NCI-H2227 (cell line): ENCODE data around the gene MUC5B.

Experiments
- DNase-seq: peaks from one replicate; lab custom pipeline; 2025; ENCODE audit not compliant: unreplicated experiment; lab: John Stamatoyannopoulos, UW

The MUC5B gene

DNA sequence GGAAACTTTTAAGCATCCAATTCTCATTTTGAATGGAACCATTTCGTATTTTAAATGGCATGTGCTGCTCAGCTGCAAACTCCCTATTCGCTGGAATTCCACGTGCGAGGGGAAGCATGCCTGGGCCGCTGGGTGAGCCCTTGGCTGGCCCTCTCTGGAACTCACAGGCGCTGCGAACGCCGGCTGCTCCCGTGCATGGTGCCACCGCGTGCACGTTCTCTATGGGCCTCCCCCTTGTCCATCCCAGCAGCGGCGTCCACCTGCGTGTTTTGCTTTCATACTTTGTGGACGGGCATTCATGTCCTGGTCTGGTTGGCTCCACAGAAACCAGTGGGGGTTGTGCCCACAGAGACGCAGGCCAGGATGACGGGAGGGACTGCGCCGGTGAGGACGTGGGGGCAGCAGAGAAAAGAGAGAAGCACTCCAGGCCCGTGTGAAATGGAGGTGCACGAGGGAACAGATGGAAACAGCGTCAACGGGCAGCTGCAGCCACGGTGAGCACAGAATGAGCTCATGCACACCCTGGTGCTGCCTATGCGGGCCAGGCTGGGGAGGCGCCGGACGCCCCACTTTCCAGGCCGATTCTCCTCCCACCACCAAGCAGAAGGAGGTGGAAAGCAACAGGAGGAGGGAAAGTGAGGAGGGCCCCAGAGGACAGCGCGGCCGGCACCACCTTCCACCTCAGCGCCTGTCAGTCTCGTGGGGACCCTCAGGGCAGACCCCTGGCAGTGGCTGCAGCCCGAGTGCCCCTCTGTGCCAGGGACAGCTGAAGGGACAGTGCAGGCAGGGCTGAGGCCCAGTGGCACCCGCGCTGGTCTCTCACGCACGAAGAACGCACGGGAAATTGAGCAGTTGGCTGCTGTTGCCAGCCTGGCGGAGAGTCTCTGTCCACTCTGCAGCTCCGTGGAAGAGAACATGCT lies 57.5 kb downstream of the MUC5B start:
- DNase-seq: no peak

GRCh38 chr11:1281326-1281973 lies 58.6 kb downstream of the MUC5B start:
- DNase-seq: no peak

- DNase-seq: no peak
Observed at GRCh38 chr11:1281974-1282365, 59.1 kb downstream of the MUC5B start.

DNA sequence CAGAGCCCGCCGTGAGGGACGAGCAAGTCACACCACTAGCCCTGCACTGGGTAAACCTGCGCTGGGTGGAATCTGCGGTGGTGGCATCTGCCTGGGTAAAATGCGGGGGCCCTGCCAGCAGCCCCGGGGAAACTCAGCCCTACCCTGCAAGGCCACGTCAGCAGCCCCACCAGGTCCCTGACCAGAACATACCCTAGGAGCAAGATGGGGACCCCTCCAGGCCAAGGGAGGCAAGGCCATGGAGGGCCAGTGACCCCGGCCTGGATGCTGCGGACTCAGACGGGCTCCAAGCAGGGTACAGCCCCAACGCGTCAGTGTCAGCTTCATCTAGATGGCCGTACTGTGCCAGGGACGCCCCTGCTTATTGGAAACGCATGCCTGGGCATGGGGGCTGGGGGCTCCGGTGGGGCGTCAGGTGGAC lies 60.2 kb downstream of the MUC5B start:
- no peak for DNase-seq

GRCh38 chr11:1283906-1284305 lies 61.0 kb downstream of the MUC5B start:
- DNase-seq: no peak

GRCh38 chr11:1285316-1285744 lies 62.5 kb downstream of the MUC5B start:
- DNase-seq: no peak

DNA sequence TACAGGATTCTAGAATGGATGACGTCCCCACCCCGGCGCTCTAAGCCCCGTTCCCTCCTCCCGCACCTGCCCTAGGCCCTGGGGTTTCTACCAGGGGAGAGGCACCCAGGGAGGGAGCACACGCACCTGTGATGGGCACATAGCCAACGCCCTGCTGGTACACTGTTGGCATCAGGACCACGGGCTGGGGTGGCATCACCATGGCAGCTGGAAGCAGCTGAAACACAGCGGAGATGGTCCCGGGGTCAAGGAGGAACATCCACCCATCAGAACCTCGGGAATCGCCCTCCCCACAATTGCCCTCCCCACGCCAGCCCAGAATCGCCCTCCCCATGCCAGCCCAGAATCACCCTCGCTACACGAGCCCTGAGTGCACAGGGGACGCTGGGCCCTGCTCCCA lies 63.0 kb downstream of the MUC5B start:
- DNase-seq: no peak

DNA sequence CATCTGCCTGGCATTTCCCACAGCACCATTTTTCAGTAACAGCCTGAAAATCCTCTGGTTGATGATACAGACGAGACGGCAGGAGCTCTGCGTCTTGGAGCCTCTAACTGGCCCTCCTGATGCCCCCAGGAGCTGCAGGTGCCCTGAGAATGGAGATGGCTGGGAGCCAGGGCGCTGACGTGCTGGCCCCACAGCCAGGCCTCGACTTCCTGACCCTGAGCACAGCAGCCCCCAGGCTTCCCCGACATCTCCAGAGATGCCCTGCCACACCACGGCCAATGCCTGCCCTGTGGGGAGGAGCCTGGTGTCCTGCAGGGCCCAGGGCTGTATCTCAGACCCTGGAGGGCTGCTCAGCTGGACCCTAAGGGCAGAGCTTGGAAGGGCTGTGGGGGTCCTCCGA lies 65.1 kb downstream of the MUC5B start:
- DNase-seq: no peak

DNA sequence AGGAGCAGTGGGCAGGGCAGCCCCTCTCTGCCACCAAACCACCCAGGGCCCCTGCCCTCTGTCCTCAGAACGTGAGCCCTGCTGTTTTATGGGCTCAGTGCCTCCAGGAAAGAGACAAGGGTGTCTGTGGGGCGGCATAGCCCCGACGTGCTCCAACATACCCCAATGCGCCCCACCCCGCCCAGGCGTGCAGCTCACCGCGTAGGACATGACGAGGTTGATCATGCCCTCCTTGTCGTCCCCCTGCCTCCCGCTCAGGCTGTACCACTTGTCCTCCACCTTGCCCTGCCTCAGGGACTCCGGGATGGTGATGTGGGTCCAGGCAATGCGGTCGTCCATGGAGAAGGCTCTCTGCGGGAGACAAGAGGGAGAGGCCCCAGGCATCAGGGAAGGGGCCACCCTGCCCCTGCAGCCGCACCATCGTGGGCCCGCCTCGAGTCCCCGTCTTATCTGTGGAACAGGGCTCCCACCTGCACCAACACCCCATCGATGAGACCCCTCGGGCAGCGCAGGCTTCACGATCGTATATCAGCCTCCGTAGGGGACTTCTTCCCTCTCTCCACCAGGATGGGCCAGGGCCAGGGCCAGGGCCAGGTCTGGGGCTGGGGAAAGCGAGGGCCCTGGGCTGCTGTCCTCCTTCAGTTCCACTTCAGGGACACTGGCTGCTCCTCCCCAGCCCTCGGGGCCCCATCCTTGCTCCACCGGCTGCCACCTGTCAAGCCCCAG lies 65.7 kb downstream of the MUC5B start:
- no peak for DNase-seq

DNA sequence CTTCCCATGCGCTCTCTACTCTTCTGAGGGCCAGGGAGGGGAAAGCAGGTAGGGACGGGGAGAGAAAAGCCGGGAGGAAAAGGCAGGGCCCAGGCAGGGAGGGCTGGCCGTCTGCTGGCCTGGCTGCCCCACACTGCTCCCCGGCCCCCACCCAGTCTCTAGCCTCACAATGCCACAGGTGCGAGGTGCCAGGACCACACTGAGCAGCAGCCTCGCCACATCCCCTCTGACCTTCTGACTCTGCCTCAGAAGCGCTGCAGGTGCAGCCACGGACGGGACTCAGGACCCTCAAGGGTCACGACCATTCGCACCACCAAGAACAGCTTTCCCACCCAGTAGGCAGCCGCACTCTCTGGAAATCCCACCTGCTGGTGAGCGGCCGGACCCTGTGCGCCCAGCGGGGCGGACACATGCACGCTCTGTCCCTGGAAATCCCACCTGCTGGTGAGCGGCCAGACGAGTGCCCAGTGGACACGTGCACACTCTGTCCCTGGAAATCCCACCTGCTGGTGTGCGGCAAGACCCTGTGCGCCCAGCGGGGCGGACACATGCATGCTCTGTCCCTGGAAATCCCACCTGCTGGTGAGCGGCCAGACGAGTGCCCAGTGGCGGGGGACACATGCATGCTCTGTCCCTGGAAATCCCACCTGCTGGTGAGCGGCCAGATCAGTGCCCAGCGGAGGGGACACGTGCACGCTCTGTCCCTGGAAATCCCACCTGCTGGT lies 66.5 kb downstream of the MUC5B start:
- no peak for DNase-seq

GRCh38 chr11:1290052-1291040 lies 67.5 kb downstream of the MUC5B start:
- no peak for DNase-seq

DNA sequence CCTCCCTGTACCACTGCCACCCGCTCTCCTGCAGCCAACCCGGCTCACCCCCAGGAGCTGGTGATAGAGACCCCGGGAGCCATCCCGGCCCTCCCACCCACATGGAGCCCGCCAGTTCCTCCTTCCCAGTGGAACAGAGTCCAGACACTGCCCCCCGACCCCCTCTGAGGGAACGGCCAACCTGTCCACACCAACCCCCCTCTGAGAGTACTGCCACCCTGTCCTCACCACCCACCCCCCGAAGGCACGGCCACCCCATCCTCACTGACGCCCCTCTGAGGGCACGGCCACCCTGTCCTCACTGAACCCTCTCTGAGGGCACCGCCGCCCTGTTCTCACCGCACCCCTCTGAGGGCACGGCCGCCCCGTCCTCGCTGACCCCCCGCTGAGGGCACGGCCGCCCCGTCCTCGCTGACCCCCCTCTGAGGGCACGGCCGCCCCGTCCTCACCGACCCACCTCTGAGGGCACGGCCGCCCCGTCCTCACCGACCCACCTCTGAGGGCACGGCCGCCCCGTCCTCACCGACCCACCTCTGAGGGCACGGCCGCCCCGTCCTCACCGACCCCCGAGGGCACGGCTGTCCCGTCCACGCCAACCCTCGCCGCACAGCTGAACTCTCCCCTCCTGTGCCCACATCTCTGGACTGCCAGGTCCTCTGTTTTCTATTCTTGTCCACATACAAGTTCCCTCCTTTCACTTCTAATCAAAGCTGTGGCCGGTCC lies 68.6 kb downstream of the MUC5B start:
- DNase-seq: no peak

GRCh38 chr11:1292018-1292643 lies 69.3 kb downstream of the MUC5B start:
- DNase-seq: no peak

DNA sequence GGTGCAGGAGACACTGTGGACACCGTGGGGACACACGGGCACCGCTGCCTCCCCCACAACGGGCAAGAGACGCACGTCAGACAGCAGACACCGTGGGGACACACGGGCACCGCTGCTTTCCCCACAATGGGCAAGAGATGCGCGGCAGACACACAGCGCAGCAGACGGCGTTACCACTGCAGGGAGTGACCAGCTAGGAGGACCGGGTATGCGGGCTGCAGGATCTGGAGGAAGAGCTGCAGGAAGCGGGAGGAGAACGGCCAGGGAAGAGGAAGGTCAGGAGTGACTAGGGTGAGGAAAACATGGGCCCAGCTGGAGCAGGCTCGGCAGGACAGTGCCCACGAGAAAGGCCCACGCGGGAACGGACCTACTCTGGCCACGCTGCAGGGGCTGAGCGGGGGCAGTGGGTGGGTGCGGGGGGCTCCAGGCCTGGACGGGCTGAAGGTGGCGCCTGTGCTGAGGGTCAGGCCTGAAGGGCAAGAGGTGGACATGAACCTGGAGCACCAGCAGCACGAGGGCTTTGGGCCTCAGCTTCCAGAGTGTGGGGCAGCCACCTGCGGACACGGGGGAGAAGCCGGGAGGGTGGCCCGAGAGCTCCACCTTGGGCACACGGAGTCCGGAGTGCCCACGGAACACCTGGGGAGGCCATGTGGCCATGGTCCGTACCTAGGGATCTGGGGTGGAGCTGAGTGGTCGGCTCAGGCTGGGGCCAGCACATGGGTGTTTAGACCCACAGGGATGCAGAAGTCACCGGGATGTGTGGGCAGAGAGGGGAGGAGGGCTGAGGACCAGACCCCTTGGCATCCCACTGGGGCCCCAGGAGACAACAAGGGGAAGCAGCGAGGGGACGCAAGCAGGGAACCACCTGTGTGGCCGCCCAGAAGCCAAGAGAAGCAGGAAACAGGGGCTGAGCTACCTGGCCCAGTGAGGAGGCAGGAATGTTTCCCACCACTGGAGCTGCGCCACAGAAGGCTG lies 70.1 kb downstream of the MUC5B start:
- DNase-seq: no peak

GRCh38 chr11:1293619-1294015 lies 70.8 kb downstream of the MUC5B start:
- DNase-seq: no peak

- DNase-seq: no peak
Observed at GRCh38 chr11:1295086-1295485, 72.2 kb downstream of the MUC5B start.

DNA sequence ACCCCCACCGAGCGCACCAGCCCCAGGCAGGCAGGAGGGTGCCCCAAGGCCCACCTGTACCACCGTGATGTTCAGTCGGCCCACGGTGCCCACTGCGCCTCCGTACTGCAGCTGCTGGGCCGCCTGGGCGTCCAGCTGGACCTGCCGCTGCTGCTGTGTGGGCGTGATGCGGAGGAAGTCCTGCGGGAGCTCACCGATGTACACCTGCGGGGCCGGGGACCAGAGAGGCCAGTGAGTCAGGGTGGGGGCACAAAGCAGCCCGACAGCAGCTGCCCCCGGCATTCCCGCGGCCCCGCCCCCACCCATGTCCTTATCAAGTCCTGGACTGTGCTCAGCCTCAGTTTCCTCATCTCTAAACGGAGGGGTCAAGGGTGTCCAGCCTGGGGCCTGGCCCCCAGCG lies 72.7 kb downstream of the MUC5B start:
- no peak for DNase-seq

DNA sequence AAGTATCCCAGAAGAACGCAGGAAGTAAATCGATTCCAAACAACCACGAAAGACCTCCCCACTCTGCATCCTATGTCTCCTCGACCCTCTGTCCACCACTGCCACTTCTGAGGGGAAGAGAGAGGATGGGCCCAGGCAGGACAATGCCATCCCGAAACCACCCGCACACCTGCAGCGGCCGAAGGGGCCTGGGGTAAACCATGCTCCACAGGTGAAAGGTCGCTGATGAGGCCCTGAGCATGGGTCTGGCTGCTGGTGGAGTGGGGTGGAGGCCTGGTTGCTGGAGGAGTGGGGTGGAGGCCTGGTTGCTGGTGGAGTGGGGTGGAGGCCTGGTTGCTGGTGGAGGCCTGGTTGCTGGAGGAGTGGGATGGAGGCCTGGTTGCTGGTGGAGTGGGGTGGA lies 73.4 kb downstream of the MUC5B start:
- DNase-seq: no peak
